Endothelial cell of umbilical vein (primary cell): Measurements from ENCODE around the gene SLC6A2. TPM values are rescaled to one million over a fixed set of nuclear protein-coding genes. Genes with fewer than 3 reads are reported as not detected.

Experiments
- BruUV-seq: library from RNA; stranded (reverse); fragments of 400-500 nt; replicated peaks from 2 replicates; lab custom pipeline; 2021; lab: Mats Ljungman, UMichigan
- CTCF ChIA-PET: fragments of 300-600, 350-600 bp; sonication (Branson Sonifier 250); formaldehyde crosslinking; loops from one replicate; lab custom pipeline; 2021; ENCODE audit warnings: antibody characterized with exemption, inconsistent platforms; lab: Charles Lee
- POLR2A ChIA-PET: fragments of 300-600, 350-600 bp; sonication (Branson Sonifier 250); formaldehyde crosslinking; loops from one replicate; lab custom pipeline; 2021; ENCODE audit warnings: antibody characterized with exemption, inconsistent platforms; lab: Charles Lee
- DNase-seq: peaks from one replicate; pipeline ENCODE4 v3.0.0-alpha.2; 2011; ENCODE audit warnings: low read depth, low spot score
- FAIRE-seq: peaks from 2 replicates; lab custom pipeline; 2011; peaks lifted over from hg19 to GRCh38; lab: Jason Lieb, UNC
- H2AFZ ChIP-seq: 2 replicates; pipeline ENCODE4 v1.6.0; 2012; ENCODE audit warnings: low read depth, low read length, control low read depth, inconsistent platforms
- H3K27ac ChIP-seq: 2 replicates; pipeline ENCODE4 v1.5.1; 2011; ENCODE audit warnings: low read depth, mild to moderate bottlenecking, control low read depth, low read length, moderate library complexity; ENCODE audit not compliant: insufficient read depth
- H3K27me3 ChIP-seq, 2 experiments: 2 replicates each; pipeline versions ENCODE4 v1.6.0 to v1.6.1; 2011; ENCODE audit warnings: low read length in 2 of 2, mixed read lengths in 1 of 2; ENCODE audit not compliant: control insufficient read depth in 2 of 2, insufficient read depth in 2 of 2
- H3K36me3 ChIP-seq, 2 experiments: 2 replicates in 1 of 2; 3 replicates in 1 of 2; pipeline ENCODE4 v1.5.1; 2011; ENCODE audit warnings: low read length in 2 of 2, mild to moderate bottlenecking in 1 of 2, moderate library complexity in 1 of 2; ENCODE audit not compliant: control insufficient read depth in 2 of 2, insufficient read depth in 2 of 2; ENCODE audit errors: extremely low read depth in 1 of 2
- H3K4me1 ChIP-seq: 3 replicates; pipeline ENCODE4 v1.5.1; 2011; ENCODE audit warnings: mild to moderate bottlenecking, low read length; ENCODE audit not compliant: control insufficient read depth, insufficient read depth; ENCODE audit errors: extremely low read depth
- H3K4me2 ChIP-seq: 2 replicates; pipeline ENCODE4 v1.6.1; 2011; ENCODE audit warnings: low read length, control low read depth, mixed read lengths; ENCODE audit not compliant: insufficient read depth
- H3K4me3 ChIP-seq, 3 experiments: fragments of 200-600 bp in 1 of 3; sonication (generic), shearing (Covaris generic) in 1 of 3; replicated peaks in 1 of 3; 2 replicates each; pipeline ENCODE4 v1.5.1; 2011 to 2016; ENCODE audit warnings: control low read depth in 3 of 3, low read length in 3 of 3, mild to moderate bottlenecking in 2 of 3, inconsistent platforms in 1 of 3, low read depth in 1 of 3, moderate library complexity in 1 of 3; ENCODE audit not compliant: insufficient read depth in 1 of 3
- H3K79me2 ChIP-seq: 2 replicates; pipeline ENCODE4 v1.6.0; 2012; ENCODE audit warnings: low read length, inconsistent platforms; ENCODE audit not compliant: control insufficient read depth, insufficient read depth
- H3K9ac ChIP-seq: replicated peaks from 2 replicates; pipeline ENCODE3; 2011; ENCODE audit warnings: low read length, control low read depth; ENCODE audit not compliant: insufficient read depth; ENCODE audit errors: extremely low read depth
- H3K9me1 ChIP-seq: replicated peaks from 3 replicates; pipeline ENCODE4 v1.6.0; 2011; ENCODE audit warnings: mild to moderate bottlenecking, low read length; ENCODE audit not compliant: control insufficient read depth, insufficient read depth; ENCODE audit errors: extremely low read depth
- H3K9me3 ChIP-seq: replicated peaks from 2 replicates; pipeline ENCODE4 v1.5.1; 2012; ENCODE audit warnings: low read length, inconsistent platforms; ENCODE audit not compliant: control insufficient read depth, insufficient read depth
- H4K20me1 ChIP-seq: replicated peaks from 2 replicates; pipeline ENCODE3; 2011; ENCODE audit warnings: mild to moderate bottlenecking, low read length; ENCODE audit not compliant: control insufficient read depth, insufficient read depth; ENCODE audit errors: extremely low read depth
- CTCF ChIP-seq, 2 donors: IDR thresholded peaks; 1 replicate in 1 of 2; 2 replicates in 1 of 2; pipeline ENCODE4 v1.5.1; 2011; ENCODE audit warnings: low read length in 2 of 2, mild to moderate bottlenecking in 2 of 2, moderate library complexity in 2 of 2, control low read depth in 1 of 2, inconsistent platforms in 1 of 2, low read depth in 1 of 2; ENCODE audit not compliant: insufficient read depth in 1 of 2; ENCODE audit errors: extremely low read depth in 1 of 2
- EZH2 ChIP-seq: IDR thresholded peaks from 2 replicates; pipeline ENCODE4 v1.6.1; 2012; ENCODE audit warnings: borderline replicate concordance, low read depth, mild to moderate bottlenecking, moderate library complexity, low read length, inconsistent platforms; ENCODE audit not compliant: severe bottlenecking
- FOS ChIP-seq: IDR thresholded peaks from 2 replicates; pipeline ENCODE4 v1.6.1; 2011; ENCODE audit warnings: mild to moderate bottlenecking, low read length, moderate library complexity, borderline replicate concordance; ENCODE audit not compliant: insufficient read depth
- GATA2 ChIP-seq: IDR thresholded peaks from 2 replicates; pipeline ENCODE4 v1.7.0; 2011; ENCODE audit warnings: low read depth, mild to moderate bottlenecking, moderate library complexity, mixed read lengths, low read length; ENCODE audit not compliant: insufficient read length, insufficient read depth
- JUN ChIP-seq: IDR thresholded peaks from 2 replicates; pipeline ENCODE4 v1.6.1; 2011; ENCODE audit warnings: borderline replicate concordance, low read depth; ENCODE audit not compliant: insufficient read length, insufficient read depth
- MAX ChIP-seq: IDR thresholded peaks from 2 replicates; pipeline ENCODE4 v1.6.1; 2011; ENCODE audit not compliant: insufficient read depth, insufficient read length
- MYC ChIP-seq: IDR thresholded peaks from one replicate; pipeline ENCODE4 v1.6.1; 2011; ENCODE audit warnings: mild to moderate bottlenecking, low read depth, low read length
- POLR2A ChIP-seq: IDR thresholded peaks from 2 replicates; pipeline ENCODE4 v1.6.1; 2012; ENCODE audit warnings: low read depth, mild to moderate bottlenecking, control low read depth, low read length
- POLR2AphosphoS5 ChIP-seq: IDR thresholded peaks from 2 replicates; pipeline ENCODE4 v1.6.1; 2012; ENCODE audit warnings: low read depth, mild to moderate bottlenecking, control low read depth, low read length, moderate library complexity; ENCODE audit not compliant: insufficient read depth
- dilution Hi-C: fragments of 300-500 bp; cut with MboI; formaldehyde crosslinking; loops from one replicate; pipeline ENCODE4 v1.15.0; 2019; ENCODE audit warnings: low sequenced_read_pairs; ENCODE audit not compliant: extremely low pct_ligation_motif_present
- intact Hi-C: fragments of 100-400 bp; cut with micrococcal nuclease; formaldehyde crosslinking; loops from one replicate; pipeline ENCODE4 v1.10.0; 2022
- polyA plus RNA-seq, 4 experiments: library from polyadenylated mRNA; depleted of rRNA in 3 of 4; stranded (reverse) in 3 of 4; unstranded in 1 of 4; fragments of >200 nt; gene quantifications; 2 replicates each; pipeline versions ENCODE4 v1.2.1 to v1.2.3, GENCODE V29; 2011 to 2012; ENCODE audit warnings: missing spikeins in 1 of 4
- total RNA-seq: library from RNA; stranded (reverse); gene quantifications from 2 replicates; pipeline ENCODE4 v1.2.3, GENCODE V29; 2021

The SLC6A2 gene
- total and polyA plus RNA-seq, 2 donors (not counting 3 experiments of a cell fraction or from before 2014, with no cell fraction given) = not detected

- BruUV-seq = no TSS peak
- dilution Hi-C loops = no loop called here
- no peak for TF ChIP-seq FOS
- no peak for TF ChIP-seq POLR2A
- no peak for TF ChIP-seq EZH2
- TF ChIP-seq GATA2 = no peak
- TF ChIP-seq CTCF (IDR thresholded peaks at IDR 0.05; ENCODE audit: extremely low read depth in 1 of 2, insufficient read depth in 1 of 2, low read depth in 1 of 2, low read length in 2 of 2) = no peak
- TF ChIP-seq MYC = no peak
- no peak for TF ChIP-seq MAX
- TF ChIP-seq JUN = no peak
- no peak for TF ChIP-seq POLR2AphosphoS5
Observed at GRCh38 chr16:55624696-55625095, 31.1 kb upstream of the SLC6A2 start.

More at GRCh38 chr16:55624696-55625095, 31.1 kb upstream of the SLC6A2 start:
- H3K9ac ChIP-seq = no peak overlapping the region
- H3K27ac ChIP-seq = no peak overlapping the region
- DNase-seq = no peak
- H3K9me3 ChIP-seq = no peaks in the 10 kb centered on the region
- H3K79me2 ChIP-seq = no peaks in the 10 kb centered on the region
- H3K27me3 ChIP-seq = peaks cover 5 to 6% of the 10 kb centered on the region in 2 experiments
- no peak overlapping the region for H2AFZ ChIP-seq
- H3K4me2 ChIP-seq = no peak overlapping the region
- H4K20me1 ChIP-seq = no peaks in the 10 kb centered on the region
- CTCF ChIA-PET = no interaction called here
- no peaks in the 10 kb centered on the region for H3K4me1 ChIP-seq
- no peak for FAIRE-seq
- H3K4me3 ChIP-seq = no peak overlapping the region
- H3K36me3 ChIP-seq = no peaks in the 10 kb centered on the region
- H3K9me1 ChIP-seq = no peaks in the 10 kb centered on the region
- POLR2A ChIA-PET = no interaction called here
- intact Hi-C loops = no loop called here
